Measurements from ENCODE around the gene DHRSX.
"Not testable (repeated sequence)": the region's sequence is repeated elsewhere in the genome, so short reads cannot be mapped to it uniquely, and the experiment has no call there.

DHRSX gene

GRCh38 chrX:2520539-2520938 lies 19.8 kb upstream of the DHRSX start:
- no peak for FAIRE-seq
- DNase-seq (ENCODE audit: low spot score), result no peak

DNA sequence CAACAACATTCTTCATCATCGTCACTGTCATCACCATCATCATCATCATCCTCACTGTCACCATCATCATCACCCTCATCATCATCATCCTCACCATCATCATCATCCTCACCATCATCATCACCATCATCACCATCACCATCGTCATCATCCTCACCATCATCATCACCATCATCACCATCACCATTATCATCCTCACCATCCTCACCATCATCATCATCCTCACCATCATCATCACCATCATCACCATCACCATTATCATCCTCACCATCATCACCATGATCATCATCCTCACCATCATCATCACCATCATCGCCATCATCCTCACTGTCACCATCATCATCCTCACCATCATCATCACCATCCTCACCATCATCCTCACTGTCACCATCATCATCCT lies 18.9 kb upstream of the DHRSX start:
- FAIRE-seq; DNase-seq (ENCODE audit: low spot score): not testable (repeated sequence)

DNA sequence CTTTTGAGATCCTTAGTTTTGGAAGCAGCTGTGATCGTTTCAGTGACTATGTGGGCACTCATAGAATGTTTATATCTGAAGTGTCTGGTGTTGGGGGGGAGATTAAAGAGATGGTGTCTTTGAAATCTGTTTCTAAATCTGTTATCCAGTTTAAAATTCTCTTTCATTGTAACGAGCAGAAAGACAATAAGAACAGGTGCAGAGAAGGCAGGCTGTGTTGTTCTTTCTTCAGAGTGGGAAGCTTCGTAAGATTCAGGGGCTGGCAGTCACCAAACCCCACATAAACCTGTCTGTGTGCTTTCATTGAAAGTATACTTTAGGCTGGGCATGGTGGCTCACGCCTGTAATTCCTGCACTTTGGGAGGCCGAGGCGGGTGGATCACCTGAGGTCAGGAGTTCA lies 16.3 kb upstream of the DHRSX start:
- DNase-seq (ENCODE audit: low spot score) (no peak), FAIRE-seq (no peak)

GRCh38 chrX:2516623-2517022 lies 15.8 kb upstream of the DHRSX start:
- no peak for DNase-seq (ENCODE audit: low spot score)
- no peak for FAIRE-seq

GRCh38 chrX:2514131-2514530 lies 13.4 kb upstream of the DHRSX start:
- DNase-seq (ENCODE audit: low spot score), result no peak
- FAIRE-seq, result no peak

GRCh38 chrX:2513121-2513664 lies 12.4 kb upstream of the DHRSX start:
- DNase-seq (ENCODE audit: low spot score) (no peak), FAIRE-seq (no peak)

- no peak for FAIRE-seq
Measured at GRCh38 chrX:2512501-2512900, 11.7 kb upstream of the DHRSX start.

GRCh38 chrX:2511326-2511725 lies 10.6 kb upstream of the DHRSX start:
- no peak for FAIRE-seq
- DNase-seq (ENCODE audit: low spot score), result no peak

More at GRCh38 chrX:2512501-2512900, 11.7 kb upstream of the DHRSX start:
- DNase-seq (ENCODE audit: low spot score), result no peak

DNA sequence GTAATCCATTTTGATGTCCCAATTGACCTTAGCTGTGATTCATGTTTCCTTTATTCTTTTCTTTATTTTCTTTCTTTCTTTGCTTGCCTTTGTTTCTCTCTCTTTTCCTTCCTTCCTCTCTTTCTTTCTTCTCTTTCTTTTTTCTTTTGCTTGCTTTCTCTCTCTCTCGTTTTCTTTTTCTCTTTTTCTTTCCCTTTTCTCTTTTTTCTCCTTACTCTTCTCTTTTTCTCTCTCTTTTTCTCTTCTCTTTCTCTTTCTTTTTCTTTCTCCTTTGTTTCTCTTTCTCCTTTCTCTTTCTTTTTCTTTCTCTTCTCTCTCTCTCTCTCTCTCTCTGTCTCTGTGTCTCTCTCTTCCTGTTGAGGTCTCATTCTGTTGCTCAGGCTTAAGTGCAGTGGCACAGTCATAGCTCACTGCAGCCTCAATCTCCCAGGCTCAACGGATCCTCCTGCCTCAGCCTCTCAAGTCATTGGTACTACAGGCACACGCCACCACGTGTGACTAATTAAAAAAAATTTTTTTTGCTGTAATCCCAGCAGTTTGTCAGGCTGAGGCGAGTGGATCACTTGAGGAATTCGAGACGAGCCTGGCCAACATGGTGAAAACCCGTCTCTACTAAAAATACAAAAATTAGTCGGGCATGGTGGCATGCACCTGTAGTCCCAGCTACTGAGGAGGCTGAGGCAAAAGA lies 8.0 kb upstream of the DHRSX start:
- FAIRE-seq (no peak), DNase-seq (ENCODE audit: low spot score) (no peak)

- no peak for DNase-seq (ENCODE audit: low spot score)
- no peak for FAIRE-seq
Measured at GRCh38 chrX:2507904-2508627, 7.3 kb upstream of the DHRSX start.

DNA sequence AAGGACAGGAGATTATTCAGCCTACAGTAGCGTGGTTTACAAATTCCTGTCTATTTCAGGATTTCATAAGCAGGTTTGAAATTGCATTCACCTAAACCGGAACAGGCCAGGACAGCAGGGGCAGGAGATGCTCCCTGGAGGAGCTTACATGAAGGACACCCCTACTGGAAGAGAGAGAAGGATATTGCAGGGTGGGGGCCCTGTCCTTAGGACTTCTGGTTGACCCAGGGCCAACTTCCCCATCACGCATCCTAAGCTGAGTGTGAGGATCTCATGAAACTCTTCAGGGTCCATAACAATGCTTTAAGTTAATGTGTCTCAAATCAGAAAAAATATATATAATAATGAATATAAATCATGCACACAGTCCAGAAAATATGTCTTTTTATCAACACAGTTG lies 6.4 kb upstream of the DHRSX start:
- DNase-seq (ENCODE audit: low spot score), result no peak
- no peak for FAIRE-seq

- DNase-seq (ENCODE audit: low spot score); FAIRE-seq: not testable (repeated sequence)
Measured at GRCh38 chrX:2505341-2505740, 4.6 kb upstream of the DHRSX start.

DNA sequence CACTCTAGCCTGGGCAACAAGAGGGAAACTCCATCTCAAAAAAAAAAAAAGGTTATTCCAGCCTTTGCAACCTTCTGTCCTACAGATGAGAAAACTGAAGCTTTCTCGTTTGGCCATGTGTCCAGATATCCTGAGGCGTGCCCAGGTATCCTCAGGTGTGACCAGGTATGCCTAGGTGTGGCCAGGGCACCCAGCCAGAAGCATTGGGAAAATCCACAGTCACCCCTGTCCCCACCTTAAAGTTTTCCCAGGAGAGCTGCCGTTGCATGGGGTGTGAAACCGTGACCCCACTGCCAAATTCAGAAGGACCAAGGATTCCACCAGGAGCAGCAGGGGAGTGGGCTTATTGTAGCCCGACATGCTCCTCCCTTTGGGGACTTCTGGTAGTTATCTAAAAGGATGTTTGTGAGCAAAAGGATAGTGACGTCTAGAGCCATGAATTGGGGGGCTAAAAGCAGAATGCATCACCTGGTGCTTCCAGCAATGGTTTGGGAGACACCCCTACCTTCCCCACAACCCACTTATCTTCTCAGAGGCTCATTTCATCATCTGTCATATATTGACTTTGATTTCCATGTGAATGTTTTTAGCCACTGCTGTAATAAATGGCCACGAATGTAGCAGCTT lies 4.0 kb upstream of the DHRSX start:
- DNase-seq (ENCODE audit: low spot score) (no peak), FAIRE-seq (no peak)

DNA sequence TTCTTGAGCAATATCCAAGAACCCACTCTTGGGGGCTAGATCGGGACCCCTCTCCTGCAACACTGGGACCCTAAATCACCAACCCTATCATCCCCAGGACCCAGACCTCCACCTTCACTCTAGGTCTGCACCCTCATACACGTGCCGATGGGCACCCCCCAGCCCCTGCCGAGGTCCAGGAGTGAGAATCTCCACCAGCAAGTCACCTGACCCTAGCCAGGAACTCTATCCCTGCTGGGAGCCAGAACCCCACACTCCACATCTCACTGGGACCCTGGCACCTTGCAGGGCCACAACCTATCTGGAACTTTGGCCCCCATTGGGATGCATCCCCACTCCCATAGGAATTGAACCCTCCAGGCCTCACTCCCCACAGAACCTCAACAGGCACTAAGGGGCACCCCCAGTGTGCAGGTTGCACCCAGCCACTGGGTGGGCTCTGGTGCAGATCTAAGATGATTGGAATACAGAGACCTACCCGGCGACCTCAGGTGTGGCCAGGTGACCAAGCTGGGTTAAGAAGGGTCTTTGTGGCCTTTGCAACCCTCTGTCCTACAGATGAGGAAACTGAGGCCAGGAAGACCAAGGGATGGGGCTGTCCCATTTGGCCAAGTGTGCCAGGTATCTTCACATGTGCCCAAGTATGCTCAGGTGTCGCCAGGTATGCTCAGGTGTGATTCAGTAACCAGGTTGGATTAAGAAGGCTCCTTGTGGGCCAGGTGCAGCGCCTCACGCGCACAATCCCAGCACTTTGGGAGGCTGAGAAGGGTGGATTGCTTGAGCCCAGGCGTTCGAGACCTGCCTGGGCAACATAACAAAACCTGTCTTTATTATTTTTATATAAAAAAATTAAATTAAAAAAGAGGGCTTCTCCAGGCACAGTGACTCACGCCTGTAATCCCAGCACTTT lies 3.1 kb upstream of the DHRSX start:
- DNase-seq (ENCODE audit: low spot score) (no peak), FAIRE-seq (no peak)

DNA sequence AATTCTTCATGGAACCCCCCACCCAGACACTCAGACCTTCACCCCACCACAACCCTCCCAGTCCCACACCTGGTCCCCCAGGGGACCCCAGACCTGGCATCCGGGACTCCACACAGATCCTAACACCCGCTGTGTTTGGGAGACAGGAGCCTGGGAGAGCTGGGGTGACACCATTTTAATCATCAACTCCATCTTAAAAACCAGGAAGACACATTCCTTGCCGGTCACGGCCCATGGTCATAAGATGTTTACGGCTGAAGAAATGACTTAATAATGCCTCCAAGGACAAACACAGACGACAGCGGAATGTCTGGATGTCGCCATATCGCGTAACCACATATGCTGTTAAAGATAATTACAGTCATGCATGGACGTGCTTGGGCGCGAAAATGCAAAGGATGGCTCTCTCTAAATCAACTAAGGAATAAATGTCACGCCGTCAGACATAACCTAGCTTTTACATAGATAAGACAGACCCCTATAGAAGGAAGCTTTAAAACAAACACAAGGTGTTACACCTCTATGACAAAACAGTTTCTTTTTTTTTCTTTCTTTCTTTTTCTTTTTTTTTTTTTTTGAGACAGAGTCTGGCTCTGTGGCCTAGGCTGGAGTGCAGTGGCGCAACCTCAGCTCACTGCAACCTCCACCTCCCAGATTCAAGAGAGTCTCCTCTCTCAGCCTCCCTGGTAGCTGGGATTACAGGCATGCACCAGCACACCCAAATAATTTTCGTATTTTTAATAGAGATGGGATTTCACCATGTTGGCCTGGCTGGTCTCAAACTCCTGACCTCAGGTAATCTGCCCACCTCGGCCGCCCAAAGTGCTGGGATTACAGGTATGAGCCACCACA lies 2.1 kb upstream of the DHRSX start:
- FAIRE-seq, result no peak

DNA sequence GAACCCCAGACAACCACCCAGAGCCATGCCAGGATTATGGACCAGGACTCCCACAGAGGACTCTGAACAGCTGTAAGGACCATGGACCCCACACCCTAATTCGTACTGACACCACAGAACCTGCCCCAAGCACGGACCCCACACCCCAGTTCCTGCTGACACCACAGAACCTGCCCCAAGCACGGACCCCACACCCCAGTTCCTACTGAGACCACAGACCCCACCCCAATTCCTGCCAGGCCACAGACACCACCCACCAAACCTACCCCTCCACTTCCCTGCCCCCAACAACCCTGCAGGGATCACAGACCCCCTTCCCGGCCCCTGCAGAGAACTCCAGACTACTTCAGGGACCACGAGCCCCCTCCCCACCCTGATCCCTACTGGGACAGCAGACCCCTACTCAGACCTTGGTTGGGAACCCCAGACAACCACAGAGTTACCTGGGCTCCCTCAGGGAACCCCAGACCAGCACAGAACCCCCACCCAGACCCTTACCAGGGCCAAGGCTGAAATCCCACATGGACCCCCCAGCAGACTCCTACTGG lies 1.4 kb upstream of the DHRSX start:
- FAIRE-seq, result no peak
- DNase-seq (ENCODE audit: low spot score), result no peak

More for the DNA sequence above, 2.1 kb upstream of the DHRSX start:
- DNase-seq (ENCODE audit: low spot score), result peak; percentile 50

DNA sequence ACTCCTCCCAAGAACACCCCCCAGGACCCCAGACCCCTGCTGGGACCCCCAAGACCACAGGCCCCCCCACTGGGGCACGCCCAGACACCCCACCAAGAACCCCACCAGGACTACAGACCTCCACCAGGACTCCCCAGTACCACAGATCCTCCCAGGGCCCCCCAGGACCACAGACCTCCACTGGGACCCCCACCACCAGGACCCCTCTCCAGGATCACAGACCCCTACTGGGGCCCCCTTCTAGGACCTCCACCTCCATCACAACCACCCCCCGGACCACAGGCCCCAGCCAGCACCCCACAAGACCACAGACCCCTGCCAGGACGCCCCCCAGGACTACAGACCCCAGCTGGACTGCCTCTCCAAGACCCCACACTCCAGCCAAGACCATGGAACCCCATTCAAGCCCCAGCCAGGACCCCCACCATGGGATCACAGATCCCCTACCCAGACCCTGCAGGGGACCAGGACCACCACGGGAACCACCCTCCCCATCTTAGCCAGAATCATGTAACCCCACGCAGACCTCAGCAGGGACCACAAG lies 855 bp upstream of the DHRSX start:
- DNase-seq (ENCODE audit: low spot score) (no peak), FAIRE-seq (no peak)

- no peak for FAIRE-seq
Measured at GRCh38 chrX:2500091-2500802, 529 bp downstream of the DHRSX start.

GRCh38 chrX:2499507-2499906 lies 1.3 kb downstream of the DHRSX start:
- DNase-seq (ENCODE audit: low spot score), result no peak
- no peak for FAIRE-seq

More at GRCh38 chrX:2500091-2500802, 529 bp downstream of the DHRSX start:
- peak; percentile 55 for DNase-seq (ENCODE audit: low spot score)

Data from RCC 7860 (cell line).